ENCODE measurements around the gene SNX33. TPM values are rescaled to one million over a fixed set of nuclear protein-coding genes. Genes with fewer than 3 reads are reported as not detected.
"Not testable (repeated sequence)": the region's sequence is repeated elsewhere in the genome, so short reads cannot be mapped to it uniquely, and the experiment has no call there.

Gene SNX33
- total RNA-seq, 1 donor from 2014 or later: 51.3 TPM

GRCh38 chr15:75683646-75684312 lies 36.1 kb downstream of the SNX33 start:
- peak; percentile 53 for DNase-seq (ENCODE audit: low spot score)

GRCh38 chr15:75684648-75685047 lies 36.9 kb downstream of the SNX33 start:
- DNase-seq (ENCODE audit: low spot score): no peak

- no peak for DNase-seq (ENCODE audit: low spot score)
Observed at GRCh38 chr15:75685195-75685594, 37.5 kb downstream of the SNX33 start.

GRCh38 chr15:75686212-75686642 lies 38.5 kb downstream of the SNX33 start:
- peak; percentile 79 for DNase-seq (ENCODE audit: low spot score)

GRCh38 chr15:75687486-75688277 lies 40.0 kb downstream of the SNX33 start:
- no peak for DNase-seq (ENCODE audit: low spot score)

GRCh38 chr15:75688278-75688557 lies 40.5 kb downstream of the SNX33 start:
- DNase-seq (ENCODE audit: low spot score): no peak

- no peak for DNase-seq (ENCODE audit: low spot score)
Observed at GRCh38 chr15:75688831-75689230, 41.1 kb downstream of the SNX33 start.

- not testable (repeated sequence) for DNase-seq (ENCODE audit: low spot score)
Observed at GRCh38 chr15:75689429-75689828, 41.7 kb downstream of the SNX33 start.

GRCh38 chr15:75692311-75692710 lies 44.6 kb downstream of the SNX33 start:
- DNase-seq (ENCODE audit: low spot score): not testable (repeated sequence)

- DNase-seq (ENCODE audit: low spot score): not testable (repeated sequence)
Observed at GRCh38 chr15:75693028-75693427, 45.3 kb downstream of the SNX33 start.

GRCh38 chr15:75693501-75694240 lies 46.0 kb downstream of the SNX33 start:
- no peak for DNase-seq (ENCODE audit: low spot score)

- peak; percentile 66 for DNase-seq (ENCODE audit: low spot score)
Observed at GRCh38 chr15:75694241-75695182, 46.8 kb downstream of the SNX33 start.

GRCh38 chr15:75695220-75695619 lies 47.5 kb downstream of the SNX33 start:
- DNase-seq (ENCODE audit: low spot score): no peak

- no peak for DNase-seq (ENCODE audit: low spot score)
Observed at GRCh38 chr15:75695634-75696310, 48.1 kb downstream of the SNX33 start.

- DNase-seq (ENCODE audit: low spot score): no peak
Observed at GRCh38 chr15:75696311-75696720, 48.6 kb downstream of the SNX33 start.

GRCh38 chr15:75696854-75697259 lies 49.1 kb downstream of the SNX33 start:
- DNase-seq (ENCODE audit: low spot score): no peak

GRCh38 chr15:75697523-75697922 lies 49.8 kb downstream of the SNX33 start:
- no peak for DNase-seq (ENCODE audit: low spot score)

GRCh38 chr15:75697974-75698747 lies 50.4 kb downstream of the SNX33 start:
- DNase-seq (ENCODE audit: low spot score): not testable (repeated sequence)

GRCh38 chr15:75699517-75699916 lies 51.8 kb downstream of the SNX33 start:
- not testable (repeated sequence) for DNase-seq (ENCODE audit: low spot score)
